WTC11 (cell line): ENCODE data around the gene NEK10. TPM values are rescaled to one million over a fixed set of nuclear protein-coding genes. Genes with fewer than 3 reads are reported as not detected.

ENCODE experiments used
- ATAC-seq: fragments of 200-7000 bp; cut with Tn5 transposase; 2 replicates; pipeline ENCODE4 v1.10.0; 2021; ENCODE audit warnings: mild to moderate bottlenecking, moderate library complexity
- CTCF ChIA-PET: fragments of 300-600 bp; sonication (Branson Sonifier 250); formaldehyde crosslinking; loops from one replicate; lab custom pipeline; 2021; ENCODE audit warnings: antibody characterized with exemption; lab: Charles Lee
- POLR2A ChIA-PET: fragments of 350-600 bp; sonication (Branson Sonifier 250); formaldehyde crosslinking; loops from one replicate; lab custom pipeline; 2021; ENCODE audit warnings: antibody characterized with exemption; lab: Charles Lee
- DNase-seq: peaks from one replicate; pipeline ENCODE4 v3.0.0; 2021; ENCODE audit warnings: low spot score
- H3K27ac Mint-ChIP-seq: 2 replicates; pipeline ENCODE4 v1.8.0; 2021; ENCODE audit warnings: mixed read lengths
- H3K27me3 Mint-ChIP-seq: 2 replicates; pipeline ENCODE4 v1.8.0; 2021; ENCODE audit warnings: low read depth, mild to moderate bottlenecking, moderate library complexity, mixed read lengths
- H3K36me3 Mint-ChIP-seq: 2 replicates; pipeline ENCODE4 v1.8.0; 2021; ENCODE audit warnings: mixed read lengths
- H3K4me1 Mint-ChIP-seq: 2 replicates; pipeline ENCODE4 v1.8.0; 2022; ENCODE audit warnings: mixed read lengths
- H3K4me3 Mint-ChIP-seq: 2 replicates; pipeline ENCODE4 v1.8.0; 2021; ENCODE audit warnings: mild to moderate bottlenecking, moderate library complexity, mixed read lengths
- H3K9me3 Mint-ChIP-seq: 2 replicates; pipeline ENCODE4 v1.8.0; 2021; ENCODE audit warnings: mixed read lengths
- ATF1 ChIP-seq: sonication (generic); formaldehyde crosslinking; IDR thresholded peaks from 2 replicates; pipeline ENCODE4 v1.8.1; 2023; ENCODE audit warnings: mild to moderate bottlenecking, moderate library complexity, missing genetic modification reagents
- ATF6 ChIP-seq: sonication (generic); formaldehyde crosslinking; IDR thresholded peaks from 2 replicates; pipeline ENCODE4 v1.8.1; 2023; ENCODE audit warnings: mild to moderate bottlenecking, missing genetic modification reagents
- FOXJ3 ChIP-seq: sonication (generic); formaldehyde crosslinking; IDR thresholded peaks from 2 replicates; pipeline ENCODE4 v1.9.0; 2021; ENCODE audit warnings: missing genetic modification reagents, mild to moderate bottlenecking, borderline replicate concordance
- HMGA2 ChIP-seq: fragments of 250-450 bp; sonication (Bioruptor Pico); IDR thresholded peaks from 2 replicates; pipeline ENCODE4 v1.4.0; 2021; ENCODE audit warnings: mild to moderate bottlenecking, moderate library complexity
- HMGXB4 ChIP-seq: sonication (generic); formaldehyde crosslinking; IDR thresholded peaks from 2 replicates; pipeline ENCODE4 v1.8.1; 2023; ENCODE audit warnings: mild to moderate bottlenecking, moderate library complexity, missing genetic modification reagents
- NFATC4 ChIP-seq: fragments of 250-450 bp; sonication (Bioruptor Pico); IDR thresholded peaks from 2 replicates; pipeline ENCODE4 v1.9.0; 2021; ENCODE audit warnings: mild to moderate bottlenecking
- NFYB ChIP-seq: sonication (generic); formaldehyde crosslinking; conservative IDR thresholded peaks from 2 replicates; pipeline ENCODE4 v1.8.0; 2022; ENCODE audit warnings: low read depth, missing genetic modification reagents
- NR3C1 ChIP-seq: sonication (generic); formaldehyde crosslinking; conservative IDR thresholded peaks from 2 replicates; pipeline ENCODE4 v1.8.1; 2023; ENCODE audit warnings: low read depth, mild to moderate bottlenecking, missing genetic modification reagents
- SOX15 ChIP-seq: fragments of 250-450 bp; sonication (Bioruptor Pico); IDR thresholded peaks from 2 replicates; pipeline ENCODE4 v1.9.0; 2021; ENCODE audit warnings: mild to moderate bottlenecking
- STAT6 ChIP-seq: sonication (generic); formaldehyde crosslinking; conservative IDR thresholded peaks from 2 replicates; pipeline ENCODE4 v1.8.1; 2023; ENCODE audit warnings: mild to moderate bottlenecking, low read depth, missing genetic modification reagents, moderate library complexity
- USF1 ChIP-seq: sonication (generic); formaldehyde crosslinking; IDR thresholded peaks from 2 replicates; pipeline ENCODE4 v1.8.0; 2022; ENCODE audit warnings: mild to moderate bottlenecking, missing genetic modification reagents
- USF2 ChIP-seq: sonication (generic); formaldehyde crosslinking; IDR thresholded peaks from 2 replicates; pipeline ENCODE4 v1.8.1; 2023; ENCODE audit warnings: mild to moderate bottlenecking, missing genetic modification reagents, moderate library complexity
- ZNF263 ChIP-seq: sonication (generic); formaldehyde crosslinking; IDR thresholded peaks from 2 replicates; pipeline ENCODE4 v1.8.1; 2022; ENCODE audit warnings: low read depth, mild to moderate bottlenecking, moderate library complexity, missing genetic modification reagents
- ZNF317 ChIP-seq: sonication (generic); formaldehyde crosslinking; IDR thresholded peaks from 2 replicates; pipeline ENCODE4 v1.8.1; 2023; ENCODE audit warnings: low read depth, mild to moderate bottlenecking, moderate library complexity, missing genetic modification reagents, borderline replicate concordance
- ZNF396 ChIP-seq: fragments of 250-450 bp; sonication (Bioruptor Pico); IDR thresholded peaks from 2 replicates; pipeline ENCODE4 v1.8.0; 2021; ENCODE audit warnings: mild to moderate bottlenecking, moderate library complexity, borderline replicate concordance
- ZNF532 ChIP-seq: fragments of 250-450 bp; sonication (Bioruptor Pico); IDR thresholded peaks from 2 replicates; pipeline ENCODE4 v1.9.0; 2021; ENCODE audit warnings: mild to moderate bottlenecking, borderline replicate concordance
- ZSCAN18 ChIP-seq: fragments of 250-450 bp; sonication (Bioruptor Pico); IDR thresholded peaks from 2 replicates; pipeline ENCODE4 v2.1.2; 2022; ENCODE audit warnings: mild to moderate bottlenecking, moderate library complexity
- total RNA-seq: library from RNA; stranded (reverse); gene quantifications from 3 replicates; pipeline ENCODE4 v1.2.3, GENCODE V29; 2021

The NEK10 gene
- total RNA-seq, 1 experiment from 2014 or later: 0.37 TPM

GRCh38 chr3:27160146-27160545 lies 209.0 kb downstream of the NEK10 start:
- no peak overlapping the region for H3K4me3 Mint-ChIP-seq
- peaks cover 10% of the 10 kb centered on the region; the same call in 1 of the 2 replicates for H3K9me3 Mint-ChIP-seq
- ATAC-seq (no peak), DNase-seq (no peak)
- ChIA-PET POLR2A (no interaction called here), CTCF (no interaction called here)
- H3K27ac Mint-ChIP-seq: no peak overlapping the region
- TF ChIP-seq ZNF317: no peak
- TF ChIP-seq NFATC4 (CRISPR knock-in tag): no peak
- H3K27me3 Mint-ChIP-seq: no peaks in the 10 kb centered on the region
- H3K36me3 Mint-ChIP-seq: no peaks in the 10 kb centered on the region
- H3K4me1 Mint-ChIP-seq: no peaks in the 10 kb centered on the region

GRCh38 chr3:27147215-27147614 lies 222.0 kb downstream of the NEK10 start:
- no peak for DNase-seq
- Mint-ChIP-seq H3K36me3 (peaks cover 2% of the 10 kb centered on the region), H3K4me1 (peaks cover 2% of the 10 kb centered on the region; the same call in 1 of the 2 replicates), H3K27me3 (no peaks in the 10 kb centered on the region), H3K9me3 (peaks cover 3% of the 10 kb centered on the region; the same call in 1 of the 2 replicates), H3K4me3 (no peak overlapping the region), H3K27ac (no peak overlapping the region)
- ChIA-PET CTCF (interaction anchor here (2.4 to 3.4 kb wide), 3 partner anchors 82 to 132 kb away, joined by 6 to 22 read pairs (median 17); no protein-coding TSS in a partner anchor), POLR2A (no interaction called here)
- no peak for ATAC-seq
- no peak for TF ChIP-seq USF1 (CRISPR knock-in tag)
- no peak for TF ChIP-seq STAT6 (CRISPR knock-in tag)
- no peak for TF ChIP-seq NFYB (CRISPR knock-in tag)
- TF ChIP-seq HMGA2: no peak

GRCh38 chr3:27146786-27147185 lies 222.4 kb downstream of the NEK10 start:
- POLR2A ChIA-PET: no interaction called here
- H3K36me3 Mint-ChIP-seq: peaks cover 6% of the 10 kb centered on the region
- CTCF ChIA-PET: interaction anchor here (2.4 to 3.4 kb wide), 3 partner anchors 82 to 133 kb away, joined by 6 to 22 read pairs (median 17); no protein-coding TSS in a partner anchor
- no peak overlapping the region for H3K4me3 Mint-ChIP-seq
- H3K27me3 Mint-ChIP-seq: no peaks in the 10 kb centered on the region
- H3K9me3 Mint-ChIP-seq: peaks cover 8% of the 10 kb centered on the region
- no peak for ATAC-seq
- DNase-seq: no peak
- no peak overlapping the region for H3K27ac Mint-ChIP-seq
- H3K4me1 Mint-ChIP-seq: peaks cover 2% of the 10 kb centered on the region; the same call in 1 of the 2 replicates
- TF ChIP-seq ZNF532 (CRISPR knock-in tag): no peak
- TF ChIP-seq ZNF317: no peak
- TF ChIP-seq HMGXB4 (CRISPR knock-in tag): no peak
- no peak for TF ChIP-seq ZNF396 (CRISPR knock-in tag)
- TF ChIP-seq SOX15 (CRISPR knock-in tag): no peak
- no peak for TF ChIP-seq NFYB (CRISPR knock-in tag)
- TF ChIP-seq ATF1 (CRISPR knock-in tag): no peak
- no peak for TF ChIP-seq ATF6 (CRISPR knock-in tag)
- TF ChIP-seq FOXJ3 (CRISPR knock-in tag): no peak
- no peak for TF ChIP-seq USF2 (CRISPR knock-in tag)
- no peak for TF ChIP-seq ZSCAN18 (CRISPR knock-in tag)
- TF ChIP-seq NR3C1: no peak
- TF ChIP-seq ZNF263 (CRISPR knock-in tag): no peak
